Stimulated activated CD8-positive, alpha-beta memory T cell treated with anti-CD3 and anti-CD28 coated beads, Interleukin-2, amount 100 ng/mL, for 48 hours (primary cell): ENCODE data around the gene DNAH7.

Experiments used
- DNase-seq, 2 donors: peaks; one replicate each; pipeline ENCODE4 v3.0.0-alpha.2; 2020; ENCODE audit warnings: low read depth in 2 of 2

DNAH7 gene

DNA sequence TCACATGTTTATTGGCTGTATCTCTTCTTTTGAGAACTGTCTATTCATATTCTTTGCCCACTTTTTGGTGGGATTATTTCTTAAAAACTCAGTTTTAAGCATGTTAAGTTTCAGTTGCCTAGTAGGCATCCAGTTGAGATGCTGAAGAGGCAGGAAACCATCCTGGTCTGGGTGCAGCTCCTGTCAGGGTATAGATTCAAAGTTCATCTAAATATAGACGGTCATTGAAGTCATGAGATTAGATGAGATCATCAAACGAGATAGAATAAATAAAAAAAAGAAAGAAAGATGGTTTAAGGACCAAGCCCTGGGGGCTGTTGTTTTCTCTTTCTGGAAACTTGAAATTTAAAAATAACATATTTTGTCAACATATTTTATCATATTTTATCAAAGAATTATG lies 9.2 kb upstream of the DNAH7 start:
- no peak for DNase-seq

DNA sequence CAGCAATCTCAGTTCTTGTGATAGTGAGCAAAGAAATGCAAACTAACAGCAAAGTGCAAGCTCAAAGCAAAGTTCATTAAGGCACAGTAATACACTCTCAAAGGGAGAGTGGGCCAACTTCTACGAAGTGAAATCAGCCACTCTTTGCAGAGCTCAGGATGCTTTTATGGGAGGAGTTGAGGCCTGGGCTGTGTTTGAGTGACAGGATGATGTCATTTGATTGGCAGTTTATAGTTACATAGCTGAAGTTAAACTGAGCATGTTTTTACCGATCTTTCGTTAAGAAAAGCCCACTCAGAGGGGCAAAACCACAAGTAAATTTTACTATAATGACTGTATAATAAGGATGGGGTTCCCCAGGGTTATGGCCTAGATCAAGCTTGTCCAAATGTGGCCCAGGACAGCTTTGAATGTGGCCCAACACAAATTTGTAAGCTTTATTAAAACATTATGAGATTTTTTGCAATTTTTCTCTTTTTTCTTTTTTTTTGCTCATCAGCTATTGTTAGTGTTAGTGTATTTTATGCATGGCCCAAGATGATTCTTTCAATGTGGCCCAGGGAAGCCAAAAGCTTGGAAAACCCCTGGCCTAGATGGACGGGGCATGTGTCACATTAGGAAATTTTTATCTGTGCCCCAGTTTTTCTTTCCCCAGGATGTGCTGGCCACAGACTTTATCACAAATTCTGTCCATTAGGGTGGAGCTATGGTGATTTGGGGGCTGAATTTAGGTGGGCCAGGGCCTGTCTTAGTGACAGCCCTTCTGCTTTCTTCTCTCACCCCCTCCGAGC lies 8.3 kb upstream of the DNAH7 start:
- DNase-seq, result no peak

DNA sequence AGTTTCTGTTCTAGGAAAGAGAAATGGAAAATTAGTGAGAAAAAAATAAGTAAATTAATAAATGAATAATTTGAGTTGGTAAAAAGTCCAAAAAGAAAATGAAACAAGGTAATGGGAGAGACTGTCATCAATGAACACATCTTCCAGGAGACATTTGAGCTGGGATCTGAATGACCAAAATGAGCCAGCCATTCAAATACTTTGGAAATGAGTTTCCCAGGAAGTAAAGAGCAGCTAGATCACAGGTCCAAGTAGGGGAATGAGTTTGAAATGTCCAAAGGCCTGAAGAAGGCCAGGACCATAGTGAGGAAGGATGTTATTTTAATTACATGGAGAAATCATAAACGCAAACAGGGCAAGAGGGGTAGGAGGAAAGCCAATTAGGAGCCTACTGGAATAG lies 6.6 kb upstream of the DNAH7 start:
- DNase-seq, result no peak

DNA sequence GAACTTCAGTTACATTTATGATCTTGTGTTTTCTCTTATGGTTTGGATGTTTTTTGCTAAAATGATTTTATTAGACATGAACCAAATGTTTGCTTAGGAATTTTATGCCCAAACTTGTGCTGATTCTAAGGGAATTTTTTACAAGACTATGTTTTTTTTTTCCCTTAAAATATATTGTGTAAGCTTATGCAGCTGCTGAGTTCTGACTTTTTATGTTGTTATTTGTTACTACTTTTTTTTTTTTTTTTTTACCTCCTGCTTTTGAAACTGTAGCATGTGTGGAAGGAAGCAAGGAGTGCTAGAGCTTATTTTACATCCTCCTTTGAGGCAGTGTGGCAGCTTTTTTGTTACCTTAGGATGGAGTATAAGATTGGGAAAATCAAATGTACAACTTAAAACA lies 6.0 kb upstream of the DNAH7 start:
- DNase-seq, result no peak

DNA sequence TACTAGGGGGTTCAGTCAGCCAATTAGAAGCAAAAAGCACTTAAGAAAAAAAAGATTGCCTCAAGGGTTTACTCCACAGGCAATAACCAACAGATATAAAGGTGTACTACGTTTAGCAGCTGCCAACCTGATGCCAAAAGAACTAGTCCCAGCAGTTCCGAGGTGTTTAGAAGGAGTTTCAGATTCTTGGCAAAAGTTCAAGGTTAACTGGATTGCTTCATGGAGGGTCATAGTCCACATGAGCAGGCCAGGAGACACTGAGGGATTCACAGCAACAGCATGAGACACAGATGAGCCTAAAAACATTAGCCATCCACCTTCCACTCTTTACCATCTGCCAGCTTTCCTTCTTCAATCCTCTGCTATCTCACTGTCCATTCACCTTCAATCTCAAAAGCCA lies 4.9 kb upstream of the DNAH7 start:
- DNase-seq, result no peak

DNA sequence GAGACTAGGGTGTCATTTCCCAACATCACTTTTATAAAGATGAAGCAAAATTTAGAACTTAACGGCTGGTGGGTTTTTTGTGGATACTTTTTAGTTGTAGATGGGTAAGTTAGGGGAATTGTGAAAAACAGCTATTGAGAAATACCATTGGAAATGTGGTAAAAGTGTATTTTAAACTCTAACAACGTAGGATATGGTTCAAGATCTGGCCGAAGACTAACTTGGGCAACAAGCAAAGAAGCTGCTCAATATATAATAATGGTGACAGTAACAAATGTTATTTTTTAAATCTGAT lies 1.6 kb downstream of the DNAH7 start:
- no peak for DNase-seq

DNA sequence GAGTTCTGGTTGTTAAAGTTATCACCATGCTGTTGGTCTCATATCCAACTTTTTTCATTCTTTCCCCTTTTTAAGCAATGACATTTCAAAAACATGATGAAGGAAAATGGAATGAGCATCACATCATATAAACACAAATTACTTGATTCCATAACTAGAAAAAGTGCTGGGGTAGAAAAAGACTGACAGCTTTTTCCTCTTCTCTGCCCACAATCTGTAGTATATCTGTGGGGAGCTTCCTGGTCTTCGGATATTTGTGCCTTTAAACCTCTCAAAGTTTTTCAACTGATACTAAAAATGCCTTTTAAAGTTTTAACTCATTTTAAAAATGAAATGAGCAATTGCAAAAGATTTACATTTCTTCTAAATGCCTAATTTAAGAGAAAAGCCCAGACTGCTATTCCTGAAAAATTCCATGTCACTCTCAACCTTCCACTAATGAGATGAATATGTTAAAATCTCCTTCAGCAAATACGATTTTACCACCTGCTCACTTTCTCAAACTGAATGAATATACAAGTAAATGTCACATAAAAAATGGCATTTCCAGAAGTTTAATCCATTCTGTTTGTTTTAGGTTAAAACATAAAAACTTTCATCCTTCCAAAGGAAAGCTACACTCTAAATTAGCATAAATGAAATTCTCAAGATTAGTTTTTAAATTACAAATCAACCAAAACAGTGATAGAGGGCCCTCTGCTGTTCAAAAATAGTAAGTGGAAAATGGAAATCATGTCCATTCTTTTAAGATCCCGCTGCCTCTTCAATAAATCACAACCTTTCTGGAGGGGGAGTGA lies 2.1 kb downstream of the DNAH7 start:
- no peak for DNase-seq

DNA sequence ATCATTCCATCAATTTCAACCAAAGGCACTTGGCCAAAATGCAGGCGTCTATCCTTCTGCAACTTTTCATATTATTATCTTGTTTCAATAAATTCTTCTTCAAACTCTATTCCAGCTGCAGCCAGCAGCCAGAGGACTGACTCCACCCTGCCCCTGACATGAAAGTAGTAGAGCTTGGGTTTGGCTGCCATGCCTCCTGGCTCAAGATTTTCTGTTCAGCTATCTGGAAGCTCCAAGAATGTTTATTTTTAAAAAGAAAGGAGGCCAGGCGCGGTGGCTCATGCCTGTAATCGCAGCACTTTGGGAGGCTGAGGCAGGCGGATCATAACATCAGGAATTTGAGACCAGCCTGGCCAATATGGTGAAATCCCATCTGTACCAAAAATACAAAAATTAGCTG lies 4.9 kb downstream of the DNAH7 start:
- DNase-seq, result no peak

DNA sequence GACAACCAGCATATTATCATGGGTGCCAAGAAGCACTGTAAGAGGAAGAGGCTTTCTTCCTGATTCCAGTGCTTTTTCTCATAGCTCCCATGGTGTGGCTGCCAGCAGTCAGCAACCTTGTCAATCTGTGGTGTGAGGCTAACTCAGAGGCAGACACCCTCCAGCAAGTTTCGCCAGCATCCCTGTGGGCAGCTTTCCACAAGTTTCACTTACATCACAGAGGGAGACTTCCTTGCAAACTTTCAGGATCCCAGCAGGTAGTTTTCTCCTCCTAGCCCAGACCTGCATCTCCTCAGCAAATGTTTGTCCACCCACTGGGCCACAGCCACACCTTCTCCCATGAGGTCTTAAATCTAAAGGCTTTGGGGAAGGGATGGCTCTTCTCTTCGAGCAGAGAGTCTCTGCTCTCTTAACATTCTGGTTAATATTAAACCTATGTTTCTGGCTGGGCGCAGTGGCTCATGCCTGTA lies 9.1 kb downstream of the DNAH7 start:
- DNase-seq, result no peak

DNA sequence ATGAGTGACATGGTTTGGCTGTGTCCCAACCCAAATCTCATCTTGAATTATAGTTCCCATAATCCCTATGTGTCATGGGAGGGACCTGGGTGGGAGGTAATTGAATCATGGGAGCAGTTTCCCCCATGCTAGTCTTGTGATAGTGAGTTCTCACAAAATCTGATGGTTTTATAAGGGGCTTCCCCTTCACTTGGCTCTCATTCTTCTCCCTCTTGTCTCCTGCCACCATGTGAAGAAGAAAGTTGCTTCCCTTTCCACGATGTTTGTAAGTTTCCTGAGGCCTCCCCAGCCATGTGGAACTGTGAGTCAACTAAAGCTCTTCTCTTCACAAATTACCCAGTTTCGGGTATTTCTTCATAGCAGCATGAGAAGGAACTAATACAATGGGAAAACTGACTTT lies 14.0 kb downstream of the DNAH7 start:
- DNase-seq, result no peak

DNA sequence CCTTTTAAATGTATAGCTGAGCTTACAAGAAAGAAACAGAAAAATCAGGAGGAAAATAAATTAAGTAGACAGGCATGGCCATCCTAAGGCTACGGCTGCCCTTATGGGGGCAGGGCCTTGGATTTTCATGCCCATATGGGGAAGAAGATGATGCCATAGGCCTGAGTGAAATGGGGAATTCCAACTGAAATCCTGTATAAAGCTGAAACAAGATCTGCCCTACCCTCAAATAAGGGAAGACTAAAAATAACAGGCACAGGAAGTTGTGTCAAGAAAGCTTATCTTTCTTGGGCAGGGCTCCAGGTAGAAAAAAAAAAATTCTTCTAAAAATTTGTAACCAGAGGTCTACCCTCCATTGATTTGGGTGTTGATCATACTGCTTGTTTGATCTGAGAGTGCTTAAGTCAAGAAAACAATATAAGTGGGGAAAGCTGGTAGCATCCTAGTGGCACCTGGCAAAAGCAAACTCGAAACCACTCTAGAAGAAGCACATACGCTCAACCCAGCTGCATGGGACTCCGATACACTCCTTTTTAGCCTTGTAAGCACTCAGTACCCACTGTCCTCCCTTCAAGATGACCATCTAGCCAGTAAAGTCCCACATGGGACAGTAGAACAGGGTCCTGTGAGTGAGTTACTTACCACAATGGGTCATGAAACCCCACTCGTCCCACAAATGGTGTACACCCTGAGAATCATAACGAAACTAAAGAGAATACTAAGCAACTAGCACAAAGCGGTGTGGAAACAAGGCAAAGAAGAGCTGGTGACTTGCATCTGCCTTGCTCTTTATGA lies 22.3 kb downstream of the DNAH7 start:
- DNase-seq, result no peak

DNA sequence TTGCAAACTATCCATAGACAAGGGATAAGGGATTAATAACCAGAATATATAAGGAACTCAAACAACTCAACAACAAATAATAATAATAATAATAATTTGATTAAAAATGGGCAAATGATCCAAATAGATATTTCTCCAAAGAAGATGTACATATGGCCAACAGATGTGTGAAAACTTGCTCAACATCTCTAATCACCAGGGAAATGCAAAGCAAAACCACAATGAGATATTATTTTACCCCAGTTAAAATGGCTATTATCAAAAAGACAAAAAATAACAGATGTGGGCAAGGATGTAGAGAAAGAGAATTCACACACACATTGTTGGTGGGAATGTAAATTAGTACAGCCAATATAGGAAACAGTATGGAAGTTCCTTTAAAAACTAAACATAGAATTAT lies 26.9 kb downstream of the DNAH7 start:
- DNase-seq, result no peak

DNA sequence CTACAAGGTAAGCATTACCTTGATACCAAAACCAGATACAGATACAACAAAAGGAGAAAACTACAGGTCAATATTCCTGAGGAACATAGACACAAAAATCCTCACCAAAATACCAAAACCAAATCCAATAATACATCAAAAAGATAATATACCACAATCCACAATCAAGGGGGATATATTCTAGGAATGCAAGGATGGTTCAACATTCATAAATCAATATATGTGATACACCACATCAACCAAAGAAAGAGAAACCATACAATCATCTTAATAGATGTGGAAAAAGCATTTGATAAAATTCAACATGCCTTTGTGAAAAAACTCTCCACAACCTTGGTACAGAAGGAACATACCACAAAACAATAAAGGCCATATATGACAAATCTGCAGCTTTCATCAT lies 28.4 kb downstream of the DNAH7 start:
- no peak for DNase-seq

DNA sequence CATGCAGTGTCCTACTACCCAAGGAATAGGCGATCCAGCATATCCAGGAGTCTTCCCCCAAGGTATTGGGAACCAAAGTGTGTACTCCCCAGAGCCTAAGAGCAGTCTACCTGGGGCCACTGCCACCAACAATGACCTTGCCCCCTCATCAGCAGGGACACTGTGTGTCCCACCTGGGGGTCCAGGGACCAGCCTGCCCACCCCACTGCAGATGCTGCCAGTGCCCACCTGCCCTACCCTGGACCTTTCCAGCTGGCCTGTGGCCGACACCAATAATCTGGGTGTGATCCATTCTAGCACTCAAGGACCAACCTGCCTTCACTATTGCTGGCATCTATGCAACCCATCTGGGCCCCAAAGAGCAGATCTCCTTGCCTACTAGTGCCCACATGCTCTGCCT lies 32.2 kb downstream of the DNAH7 start:
- DNase-seq, result no peak

DNA sequence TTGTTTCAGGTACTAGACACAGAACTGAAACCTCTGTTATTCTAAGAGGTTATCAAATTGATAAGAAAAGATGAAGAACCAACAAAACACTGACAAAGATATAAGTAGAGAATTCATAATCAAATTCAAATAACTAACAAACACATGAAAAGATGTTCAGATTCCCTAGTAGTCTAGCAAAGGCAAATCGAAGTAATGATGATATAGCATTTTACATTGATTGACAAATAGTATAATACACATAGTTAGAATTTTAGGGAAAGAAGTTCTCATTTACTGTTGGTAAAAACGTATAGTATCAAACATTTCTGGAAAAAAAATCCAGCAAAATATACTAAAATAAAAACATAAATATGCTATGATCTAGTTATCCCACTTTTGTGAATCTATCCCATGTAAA lies 50.6 kb downstream of the DNAH7 start:
- no peak for DNase-seq

DNA sequence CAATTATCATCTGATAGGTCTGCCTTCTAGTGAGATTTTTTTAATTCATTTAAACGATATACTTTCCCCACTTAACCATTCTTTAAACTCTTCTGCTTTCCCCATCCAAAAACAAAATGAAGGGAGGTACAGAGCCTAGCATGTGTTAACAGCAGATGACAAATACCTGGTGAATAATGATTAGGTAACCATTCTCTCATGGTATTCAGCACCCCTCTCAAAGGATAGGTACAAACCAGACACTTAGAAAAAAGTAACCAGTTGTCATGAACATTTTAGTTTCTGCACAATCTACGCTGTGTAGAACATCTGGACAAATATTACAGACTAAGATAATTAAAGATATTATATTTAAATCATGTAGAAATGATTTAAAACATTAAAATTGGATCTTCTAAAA lies 56.3 kb downstream of the DNAH7 start:
- DNase-seq, result no peak

DNA sequence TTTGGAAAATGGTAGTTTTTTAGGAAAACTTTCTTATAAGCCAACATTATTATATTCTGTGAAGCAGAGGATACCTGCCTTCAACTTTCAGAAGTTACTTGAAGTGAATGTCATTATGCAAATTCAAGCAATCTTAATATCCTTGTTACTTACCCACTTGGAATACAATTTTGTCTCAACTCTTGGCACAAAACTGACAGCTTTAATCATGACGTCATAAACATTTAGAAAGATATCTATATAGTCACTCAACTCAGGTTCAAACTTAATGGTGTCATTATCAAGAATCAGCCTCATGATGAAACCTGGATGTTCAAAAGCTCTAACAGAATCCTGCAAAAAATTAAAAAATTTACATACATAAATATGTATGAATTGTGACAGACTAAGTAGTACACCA lies 68.1 kb downstream of the DNAH7 start:
- DNase-seq, result no peak

DNA sequence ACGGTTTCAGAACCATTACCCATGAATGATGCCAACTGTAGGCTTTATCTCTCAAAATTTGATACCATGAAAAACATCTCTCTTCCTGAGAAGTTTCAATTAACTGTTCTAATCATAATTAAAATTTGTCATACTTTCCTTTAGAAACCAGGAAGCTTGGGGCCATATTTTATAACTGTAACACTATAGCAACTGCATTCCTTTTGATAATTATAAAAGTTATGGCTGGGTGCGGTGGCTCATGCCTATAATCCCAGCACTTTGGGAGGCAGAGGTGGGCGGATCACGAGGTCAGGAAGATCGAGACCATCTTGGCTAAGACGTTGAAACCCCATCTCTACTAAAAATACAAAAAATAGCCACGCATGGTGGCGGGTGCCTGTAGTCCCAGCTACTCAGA lies 70.6 kb downstream of the DNAH7 start:
- no peak for DNase-seq

DNA sequence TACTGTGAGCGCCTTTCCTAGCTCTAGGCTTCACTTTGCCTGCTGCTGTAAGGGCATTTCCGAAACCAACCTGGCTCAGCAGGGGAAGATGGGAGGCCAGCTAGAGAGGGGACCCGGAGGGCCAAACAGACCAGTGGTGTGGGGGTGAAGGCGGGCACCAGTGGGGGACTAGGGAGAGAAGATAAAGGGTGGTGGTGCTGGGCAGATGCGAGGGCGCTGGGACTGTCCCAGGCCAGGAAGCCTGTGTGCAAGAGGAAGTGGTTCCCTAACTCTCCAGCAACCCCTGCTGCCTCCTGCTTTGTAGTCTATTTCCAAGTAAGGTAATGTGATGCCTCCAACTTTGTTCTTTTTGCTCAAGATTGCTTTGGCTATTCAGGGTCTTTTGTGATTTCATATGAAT lies 73.1 kb downstream of the DNAH7 start:
- no peak for DNase-seq

DNA sequence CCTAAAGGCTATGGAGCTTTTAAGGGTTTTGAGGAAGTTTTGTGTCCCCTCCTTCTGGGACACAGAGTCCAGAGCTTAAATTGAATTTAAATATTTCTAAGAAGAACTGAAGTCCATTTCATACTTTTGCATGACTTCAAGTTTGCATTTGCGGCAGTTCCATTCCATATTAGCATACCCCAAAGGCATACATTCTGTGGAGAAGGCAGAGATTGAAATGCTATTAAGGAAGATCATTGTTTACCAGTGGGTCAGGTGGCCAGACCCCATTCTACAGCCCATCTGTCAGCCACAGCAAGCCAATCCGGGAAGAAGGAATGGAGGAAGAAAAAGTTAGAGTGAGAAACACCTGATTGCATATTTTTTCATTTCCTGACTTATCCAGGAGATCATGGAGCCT lies 75.0 kb downstream of the DNAH7 start:
- DNase-seq, result no peak

DNA sequence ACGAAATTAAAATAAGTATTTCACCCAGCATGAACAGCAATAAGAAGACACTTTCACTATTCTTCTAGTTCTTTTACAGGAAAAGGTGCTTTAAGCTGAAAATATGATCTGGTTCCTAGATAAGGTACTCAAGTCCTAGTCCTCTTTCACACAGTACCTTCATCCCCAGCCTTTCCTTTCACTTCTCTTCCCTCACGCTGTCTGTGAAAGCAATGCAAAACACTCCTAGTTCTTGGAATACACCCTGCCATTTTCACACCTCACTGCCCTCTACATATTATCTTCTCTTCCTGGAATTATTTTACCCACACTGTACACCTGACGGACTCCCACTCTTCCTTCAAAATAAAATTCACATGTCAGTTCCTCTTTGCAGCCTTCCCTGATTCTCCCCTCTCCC lies 82.9 kb downstream of the DNAH7 start:
- DNase-seq, result no peak

DNA sequence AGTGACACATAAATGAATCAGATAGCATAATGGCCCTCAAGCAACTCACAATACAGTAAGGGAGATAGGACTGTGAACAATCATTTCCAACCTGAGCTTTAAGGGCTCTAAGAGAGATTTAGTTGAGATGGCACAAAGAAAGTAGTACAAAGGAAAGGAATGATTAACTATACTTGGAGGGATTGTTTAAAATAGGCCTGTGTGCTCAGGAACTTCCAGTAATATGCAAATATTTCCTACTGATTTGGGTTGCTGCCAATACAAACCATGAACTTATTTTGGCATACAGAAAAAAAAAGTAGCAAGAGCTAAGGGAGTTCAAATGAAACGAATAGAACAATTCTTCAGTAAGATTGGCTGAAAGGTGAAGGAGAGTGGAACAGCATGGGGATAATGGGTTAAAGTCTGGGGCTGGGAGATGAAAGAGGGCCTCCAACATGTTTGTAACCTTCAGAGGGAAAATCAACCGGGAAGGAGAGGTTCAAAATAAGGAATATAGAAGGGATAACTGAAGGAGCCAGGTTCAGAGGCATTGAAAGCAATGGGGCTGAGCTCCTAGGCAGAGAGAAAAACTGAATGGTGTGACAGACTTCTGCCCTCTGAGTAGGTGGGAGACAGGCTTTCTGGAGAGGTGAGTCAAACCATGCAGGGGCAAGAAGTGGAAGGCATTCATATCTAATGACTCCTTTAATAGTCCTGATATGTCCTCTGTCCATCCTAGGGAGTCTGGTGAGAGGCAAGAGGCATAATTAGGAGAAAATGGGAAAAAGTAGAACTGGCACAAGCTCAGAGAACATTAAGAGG lies 83.5 kb downstream of the DNAH7 start:
- DNase-seq, result no peak
